ENCODE measurements around the gene ZCCHC2.

ZCCHC2 gene

DNA sequence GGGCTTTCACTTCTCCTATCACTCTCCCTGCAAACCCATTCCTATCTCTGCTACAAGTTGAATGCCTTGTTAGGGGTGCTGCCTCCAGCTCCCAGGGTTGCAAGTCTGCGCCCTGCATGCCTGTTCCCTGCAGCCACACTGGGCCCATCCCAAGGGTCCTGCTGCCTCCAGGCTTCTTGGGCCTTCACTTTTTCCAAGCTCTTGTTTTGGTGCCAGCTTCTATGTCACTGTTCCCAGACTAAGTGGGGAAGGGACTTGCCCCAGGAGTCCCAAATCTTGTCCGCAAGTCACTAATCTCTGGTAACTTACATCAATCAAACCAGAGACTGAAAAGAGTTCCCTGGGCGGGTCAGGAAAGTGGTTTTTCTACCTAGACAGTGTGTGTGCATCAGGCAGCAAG is 65.4 kb downstream of the ZCCHC2 start:
- no peaks in the 10 kb centered on the region for H3K79me2 ChIP-seq (ENCODE audit: insufficient read depth, low read length)
- no peaks in the 10 kb centered on the region for H3K9me2 ChIP-seq (ENCODE audit: low read depth, low read length)
- TF ChIP-seq EZH2 (IDR thresholded peaks at IDR 0.05; ENCODE audit: borderline replicate concordance, low read length) = no peak
- TF ChIP-seq, protein P1, sequence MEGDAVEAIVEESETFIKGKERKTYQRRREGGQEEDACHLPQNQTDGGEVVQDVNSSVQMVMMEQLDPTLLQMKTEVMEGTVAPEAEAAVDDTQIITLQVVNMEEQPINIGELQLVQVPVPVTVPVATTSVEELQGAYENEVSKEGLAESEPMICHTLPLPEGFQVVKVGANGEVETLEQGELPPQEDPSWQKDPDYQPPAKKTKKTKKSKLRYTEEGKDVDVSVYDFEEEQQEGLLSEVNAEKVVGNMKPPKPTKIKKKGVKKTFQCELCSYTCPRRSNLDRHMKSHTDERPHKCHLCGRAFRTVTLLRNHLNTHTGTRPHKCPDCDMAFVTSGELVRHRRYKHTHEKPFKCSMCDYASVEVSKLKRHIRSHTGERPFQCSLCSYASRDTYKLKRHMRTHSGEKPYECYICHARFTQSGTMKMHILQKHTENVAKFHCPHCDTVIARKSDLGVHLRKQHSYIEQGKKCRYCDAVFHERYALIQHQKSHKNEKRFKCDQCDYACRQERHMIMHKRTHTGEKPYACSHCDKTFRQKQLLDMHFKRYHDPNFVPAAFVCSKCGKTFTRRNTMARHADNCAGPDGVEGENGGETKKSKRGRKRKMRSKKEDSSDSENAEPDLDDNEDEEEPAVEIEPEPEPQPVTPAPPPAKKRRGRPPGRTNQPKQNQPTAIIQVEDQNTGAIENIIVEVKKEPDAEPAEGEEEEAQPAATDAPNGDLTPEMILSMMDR (IDR thresholded peaks at IDR 0.05; ENCODE audit: low read length) = no peak
- H3K4me2 ChIP-seq (ENCODE audit: low read length) = no peak overlapping the region
- no peaks in the 10 kb centered on the region for H4K20me1 ChIP-seq (ENCODE audit: insufficient read depth, low read length)
- H3K9ac ChIP-seq (ENCODE audit: low read length) = no peak overlapping the region
- no peaks in the 10 kb centered on the region for H3K27me3 ChIP-seq (ENCODE audit: insufficient read depth, low read length)
- no peak overlapping the region for H3K27ac ChIP-seq (ENCODE audit: low read depth, low read length, poor library complexity, severe bottlenecking)
- peaks cover 4% of the 10 kb centered on the region; the same call in 1 of the 2 replicates for H3K9me3 ChIP-seq (ENCODE audit: low read length)
- H3F3A ChIP-seq (ENCODE audit: insufficient read depth, low read length) = no peaks in the 10 kb centered on the region
- no peak overlapping the region for H3K4me3 ChIP-seq (ENCODE audit: low read depth, low read length, poor library complexity, severe bottlenecking)
- peaks cover 14% of the 10 kb centered on the region for H3K4me1 ChIP-seq (ENCODE audit: insufficient read depth, low read length, severe bottlenecking)
- no peak overlapping the region for H2AFZ ChIP-seq (ENCODE audit: low read length)
- H3K36me3 ChIP-seq (ENCODE audit: insufficient read depth, low read length) = peaks cover 4% of the 10 kb centered on the region; the same call in 1 of the 2 replicates

DNA sequence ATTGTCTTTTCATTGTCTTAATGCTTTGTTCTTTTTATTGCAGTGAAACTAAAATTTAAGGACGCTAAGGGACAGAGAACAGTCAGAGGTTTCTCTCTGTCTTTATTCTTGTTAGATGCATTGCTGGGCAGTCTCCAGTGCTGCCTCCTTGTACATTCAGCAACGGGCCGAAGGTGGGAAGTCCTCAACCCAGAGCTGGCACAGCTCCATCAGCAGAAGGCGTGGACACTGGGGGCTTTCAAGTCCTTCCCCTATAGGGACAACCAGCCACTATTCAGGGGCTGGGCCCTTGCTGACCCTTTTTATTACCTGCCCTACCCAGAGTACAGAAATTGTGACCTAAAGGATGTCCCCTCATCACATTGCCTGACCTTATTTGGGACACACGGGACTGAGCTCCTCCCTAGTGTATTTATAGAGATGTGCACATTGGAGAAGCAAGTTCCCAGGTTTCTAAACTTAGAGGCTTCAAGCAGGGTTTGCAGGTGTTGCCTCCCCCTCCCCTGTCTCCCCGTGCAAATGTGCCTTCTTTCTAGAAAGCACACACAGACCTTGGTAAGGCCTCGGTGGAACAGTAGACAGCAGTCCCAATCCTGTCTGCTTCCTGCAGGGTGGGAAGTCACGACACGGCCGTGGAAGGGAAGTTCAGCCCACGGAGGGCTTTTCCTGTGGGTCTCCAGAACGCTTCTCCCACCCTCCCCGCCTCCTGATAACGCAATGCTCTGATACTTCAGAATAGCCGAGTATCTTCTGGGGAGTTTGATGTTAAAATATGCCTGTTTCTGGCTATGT is 68.2 kb downstream of the ZCCHC2 start:
- no peak overlapping the region for H3K4me2 ChIP-seq (ENCODE audit: low read length)
- H3K4me3 ChIP-seq (ENCODE audit: low read depth, low read length, poor library complexity, severe bottlenecking) = no peak overlapping the region
- no peaks in the 10 kb centered on the region for H3K9me2 ChIP-seq (ENCODE audit: low read depth, low read length)
- no peaks in the 10 kb centered on the region for H3K79me2 ChIP-seq (ENCODE audit: insufficient read depth, low read length)
- H3K4me1 ChIP-seq (ENCODE audit: insufficient read depth, low read length, severe bottlenecking) = no peaks in the 10 kb centered on the region
- H4K20me1 ChIP-seq (ENCODE audit: insufficient read depth, low read length) = no peaks in the 10 kb centered on the region
- no peaks in the 10 kb centered on the region for H3K27me3 ChIP-seq (ENCODE audit: insufficient read depth, low read length)
- no peaks in the 10 kb centered on the region for H3K36me3 ChIP-seq (ENCODE audit: insufficient read depth, low read length)
- TF ChIP-seq, protein P1 (IDR thresholded peaks at IDR 0.05; ENCODE audit: low read length) = no peak
- no peak for TF ChIP-seq EZH2 (IDR thresholded peaks at IDR 0.05; ENCODE audit: borderline replicate concordance, low read length)
- no peaks in the 10 kb centered on the region for H3F3A ChIP-seq (ENCODE audit: insufficient read depth, low read length)
- H2AFZ ChIP-seq (ENCODE audit: low read length) = no peak overlapping the region
- peaks cover 4% of the 10 kb centered on the region; the same call in 1 of the 2 replicates for H3K9me3 ChIP-seq (ENCODE audit: low read length)
- H3K9ac ChIP-seq (ENCODE audit: low read length) = no peak overlapping the region
- H3K27ac ChIP-seq (ENCODE audit: low read depth, low read length, poor library complexity, severe bottlenecking) = no peak overlapping the region

DNA sequence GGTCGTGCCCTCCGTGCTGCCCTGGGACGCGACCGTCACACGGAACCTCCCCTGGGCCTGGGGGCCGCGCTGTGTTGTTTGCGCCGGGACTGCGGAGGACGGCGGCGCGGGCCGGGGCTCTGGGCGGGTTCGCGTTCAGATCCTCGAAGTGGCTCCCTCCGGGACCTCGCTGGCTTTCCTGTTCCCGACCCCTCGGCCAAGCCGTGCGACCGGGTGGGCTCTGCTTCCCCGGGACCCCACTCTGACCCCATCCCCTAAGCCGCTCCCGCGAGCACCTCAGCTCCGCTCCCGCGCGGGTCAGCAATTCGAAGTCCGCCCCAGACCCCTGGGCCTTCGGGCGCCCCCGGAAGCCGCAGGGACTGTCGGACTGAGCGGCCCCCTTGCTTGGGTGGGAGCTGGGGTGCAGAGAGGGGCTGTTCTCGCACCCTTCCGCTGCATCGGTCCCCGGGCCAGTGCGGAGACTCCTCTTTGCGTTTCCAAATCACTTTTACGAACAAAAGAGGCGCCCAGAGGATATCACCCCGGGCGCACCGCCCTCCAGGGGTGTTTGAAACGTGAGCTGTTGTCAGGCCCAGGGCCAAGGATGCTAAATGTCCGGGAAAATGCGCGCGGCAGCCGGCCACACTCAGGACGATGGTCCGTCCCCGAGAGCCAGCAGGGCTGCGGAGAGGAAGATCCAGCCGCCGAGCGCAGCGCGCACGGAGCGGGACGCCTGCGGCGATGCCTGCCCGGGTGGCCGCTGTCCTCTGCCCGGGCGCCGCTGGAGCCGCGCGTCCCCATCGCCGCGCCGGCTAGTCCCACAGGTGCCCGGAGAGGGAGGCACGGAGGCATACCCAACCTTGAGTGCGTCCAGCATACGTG is 73.5 kb downstream of the ZCCHC2 start:
- no peak overlapping the region for H3K9ac ChIP-seq (ENCODE audit: low read length)
- H3K27me3 ChIP-seq (ENCODE audit: insufficient read depth, low read length) = no peaks in the 10 kb centered on the region
- H3K4me1 ChIP-seq (ENCODE audit: insufficient read depth, low read length, severe bottlenecking) = no peaks in the 10 kb centered on the region
- no peaks in the 10 kb centered on the region for H3K9me2 ChIP-seq (ENCODE audit: low read depth, low read length)
- H2AFZ ChIP-seq (ENCODE audit: low read length) = no peak overlapping the region
- H3K27ac ChIP-seq (ENCODE audit: low read depth, low read length, poor library complexity, severe bottlenecking) = no peak overlapping the region
- no peaks in the 10 kb centered on the region for H3K79me2 ChIP-seq (ENCODE audit: insufficient read depth, low read length)
- no peak overlapping the region for H3K4me2 ChIP-seq (ENCODE audit: low read length)
- TF ChIP-seq, protein P1 (IDR thresholded peaks at IDR 0.05; ENCODE audit: low read length) = no peak
- no peak for TF ChIP-seq EZH2 (IDR thresholded peaks at IDR 0.05; ENCODE audit: borderline replicate concordance, low read length)
- no peaks in the 10 kb centered on the region for H4K20me1 ChIP-seq (ENCODE audit: insufficient read depth, low read length)
- H3K4me3 ChIP-seq (ENCODE audit: low read depth, low read length, poor library complexity, severe bottlenecking) = no peak overlapping the region
- H3K9me3 ChIP-seq (ENCODE audit: low read length) = peaks cover 4% of the 10 kb centered on the region; the same call in 1 of the 2 replicates
- H3F3A ChIP-seq (ENCODE audit: insufficient read depth, low read length) = no peaks in the 10 kb centered on the region
- H3K36me3 ChIP-seq (ENCODE audit: insufficient read depth, low read length) = no peaks in the 10 kb centered on the region

Measured in OCI-LY1 (cell line).